PC-9 (cell line): Measurements from ENCODE around the gene GRWD1. TPM values are rescaled to one million over a fixed set of nuclear protein-coding genes. Genes with fewer than 3 reads are reported as not detected.

Experiments used
- BruUV-seq: library from RNA; stranded (reverse); fragments of 400-500 nt; replicated peaks from 2 replicates; lab custom pipeline; 2021; lab: Mats Ljungman, UMichigan
- CTCF ChIA-PET: fragments of 300-600 bp; sonication (Branson Sonifier 250); formaldehyde crosslinking; loops from one replicate; lab custom pipeline; 2022; ENCODE audit warnings: antibody characterized with exemption; lab: Charles Lee
- POLR2A ChIA-PET: fragments of 300-600 bp; sonication (Branson Sonifier 250); formaldehyde crosslinking; loops from one replicate; lab custom pipeline; 2022; ENCODE audit warnings: antibody characterized with exemption; ENCODE audit not compliant: unreplicated experiment; lab: Charles Lee
- DNase-seq, 2 experiments: peaks; one replicate each; pipeline versions ENCODE4 v3.0.0 to v3.0.0-alpha.2; 2015 to 2022; ENCODE audit warnings: mixed read lengths in 1 of 2
- H2AFZ ChIP-seq: fragments of 200-600 bp; sonication (generic); 2 replicates; pipeline ENCODE4 v1.8.1; 2017; ENCODE audit warnings: antibody characterized with exemption
- H3F3A ChIP-seq: fragments of 200-600 bp; sonication (generic); 2 replicates; pipeline ENCODE4 v1.8.1; 2017; ENCODE audit warnings: antibody characterized with exemption, mild to moderate bottlenecking, low read depth; ENCODE audit not compliant: insufficient read depth
- H3K27ac ChIP-seq: fragments of 200-600 bp; sonication (generic); 2 replicates; pipeline ENCODE4 v1.6.1; 2016; ENCODE audit warnings: mixed run types
- H3K27me3 ChIP-seq: fragments of 200-600 bp; sonication (generic); 2 replicates; pipeline ENCODE4 v1.6.1; 2016; ENCODE audit warnings: low read depth, mixed run types; ENCODE audit not compliant: insufficient read depth
- H3K36me3 ChIP-seq: fragments of 200-600 bp; sonication (generic); 2 replicates; pipeline ENCODE4 v1.6.1; 2016; ENCODE audit warnings: low read depth, mixed run types
- H3K4me1 ChIP-seq: fragments of 200-600 bp; sonication (generic); replicated peaks from 2 replicates; pipeline ENCODE4 v1.6.1; 2016; ENCODE audit warnings: mixed run types; ENCODE audit not compliant: insufficient read depth
- H3K4me2 ChIP-seq: fragments of 200-600 bp; sonication (generic); 2 replicates; pipeline ENCODE4 v1.6.1; 2017; ENCODE audit warnings: mixed run types
- H3K4me3 ChIP-seq: fragments of 200-600 bp; sonication (generic); 2 replicates; pipeline ENCODE4 v1.6.1; 2016; ENCODE audit warnings: mixed run types
- H3K79me2 ChIP-seq: fragments of 200-600 bp; sonication (generic); 2 replicates; pipeline ENCODE4 v1.6.1; 2017; ENCODE audit warnings: low read depth, mixed run types
- H3K9me2 ChIP-seq: fragments of 200-600 bp; sonication (generic); 2 replicates; pipeline ENCODE4 v1.8.1; 2017; ENCODE audit warnings: mild to moderate bottlenecking; ENCODE audit not compliant: insufficient read depth
- H3K9me3 ChIP-seq: fragments of 200-600 bp; sonication (generic); 2 replicates; pipeline ENCODE4 v1.8.1; 2016; ENCODE audit warnings: low read depth; ENCODE audit not compliant: insufficient read depth
- H4K20me1 ChIP-seq: fragments of 200-600 bp; sonication (generic); 2 replicates; pipeline ENCODE4 v1.8.1; 2017; ENCODE audit not compliant: insufficient read depth
- EZH2 ChIP-seq: fragments of 200-600 bp; sonication (generic); IDR thresholded peaks from 2 replicates; pipeline ENCODE4 v1.8.0; 2017; ENCODE audit warnings: antibody characterized with exemption, low read depth
- intact Hi-C: fragments of 100-400 bp; cut with micrococcal nuclease; formaldehyde crosslinking; loops from one replicate; pipeline ENCODE4 v1.10.0; 2022; ENCODE audit not compliant: unreplicated experiment
- total RNA-seq: library from RNA; stranded (reverse); gene quantifications from 2 replicates; pipeline ENCODE4 v1.2.3, GENCODE V29; 2021
- TF ChIP-seq, protein P1 (sequence below): fragments of 200-600 bp; sonication (generic); conservative IDR thresholded peaks from 2 replicates; pipeline ENCODE4 v1.6.1; 2017; ENCODE audit warnings: mixed run types, antibody characterized with exemption, mild to moderate bottlenecking, moderate library complexity

Gene GRWD1
- total RNA-seq, 1 experiment from 2014 or later: 35.5 TPM

DNA sequence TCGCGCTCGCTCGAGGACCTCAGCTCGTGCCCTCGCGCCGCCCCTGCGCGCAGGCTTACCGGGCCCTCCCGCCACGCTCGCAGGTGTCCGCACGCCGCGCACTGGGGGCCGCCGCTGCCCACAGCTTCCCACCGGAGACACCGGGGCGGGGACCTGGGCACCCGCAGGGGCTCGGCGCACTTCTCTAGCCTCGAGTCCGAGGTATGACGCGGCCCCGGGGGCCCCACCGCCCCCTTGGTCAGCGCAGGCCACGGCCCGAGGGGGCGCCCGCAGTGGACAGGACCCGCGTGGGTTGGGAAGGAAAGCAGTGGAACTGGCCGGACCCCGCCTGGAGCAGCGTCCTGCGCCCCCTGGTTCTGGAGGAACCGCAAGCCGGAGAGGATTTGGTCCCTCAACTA is 2.1 kb upstream of the GRWD1 start:
- H3K4me2 ChIP-seq: no peak overlapping the region
- ChIA-PET CTCF (interaction anchor here (0.6 to 0.7 kb wide), 2 partner anchors 93 to 478 kb away, joined by 4 to 5 read pairs; no protein-coding TSS in a partner anchor), POLR2A (no interaction called here)
- BruUV-seq: no TSS peak
- H3K9me2 ChIP-seq: no peaks in the 10 kb centered on the region
- H3K27ac ChIP-seq: no peak overlapping the region
- H3K36me3 ChIP-seq: peaks cover 18% of the 10 kb centered on the region
- H4K20me1 ChIP-seq: no peaks in the 10 kb centered on the region; the same call in 1 of the 2 replicates
- H3F3A ChIP-seq: peaks cover 40% of the 10 kb centered on the region
- no peak overlapping the region for H3K4me3 ChIP-seq
- no peaks in the 10 kb centered on the region for H3K9me3 ChIP-seq
- no peak overlapping the region for H2AFZ ChIP-seq
- intact Hi-C loops: loop anchor here (2.0 kb wide), 1 partner anchor 123 kb away; a partner anchor contains a TSS
- H3K27me3 ChIP-seq: no peaks in the 10 kb centered on the region
- H3K79me2 ChIP-seq: peaks cover 29% of the 10 kb centered on the region
- TF ChIP-seq, protein P1, sequence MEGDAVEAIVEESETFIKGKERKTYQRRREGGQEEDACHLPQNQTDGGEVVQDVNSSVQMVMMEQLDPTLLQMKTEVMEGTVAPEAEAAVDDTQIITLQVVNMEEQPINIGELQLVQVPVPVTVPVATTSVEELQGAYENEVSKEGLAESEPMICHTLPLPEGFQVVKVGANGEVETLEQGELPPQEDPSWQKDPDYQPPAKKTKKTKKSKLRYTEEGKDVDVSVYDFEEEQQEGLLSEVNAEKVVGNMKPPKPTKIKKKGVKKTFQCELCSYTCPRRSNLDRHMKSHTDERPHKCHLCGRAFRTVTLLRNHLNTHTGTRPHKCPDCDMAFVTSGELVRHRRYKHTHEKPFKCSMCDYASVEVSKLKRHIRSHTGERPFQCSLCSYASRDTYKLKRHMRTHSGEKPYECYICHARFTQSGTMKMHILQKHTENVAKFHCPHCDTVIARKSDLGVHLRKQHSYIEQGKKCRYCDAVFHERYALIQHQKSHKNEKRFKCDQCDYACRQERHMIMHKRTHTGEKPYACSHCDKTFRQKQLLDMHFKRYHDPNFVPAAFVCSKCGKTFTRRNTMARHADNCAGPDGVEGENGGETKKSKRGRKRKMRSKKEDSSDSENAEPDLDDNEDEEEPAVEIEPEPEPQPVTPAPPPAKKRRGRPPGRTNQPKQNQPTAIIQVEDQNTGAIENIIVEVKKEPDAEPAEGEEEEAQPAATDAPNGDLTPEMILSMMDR: no peak
- DNase-seq: no peak
- peaks cover 23% of the 10 kb centered on the region; the same call in 1 of the 2 replicates for H3K4me1 ChIP-seq

- no peak overlapping the region for H2AFZ ChIP-seq
- ChIA-PET CTCF (interaction anchor here (0.7 to 1.9 kb wide), 3 partner anchors 81 to 140 kb away, joined by 4 to 7 read pairs (median 5); partner anchors contain the start of gene TMEM143), POLR2A (interaction anchor here (0.6 kb wide), 1 partner anchor 53 kb away, joined by 9 read pairs; the partner anchor contains the start of gene KDELR1)
- H3K27me3 ChIP-seq: no peaks in the 10 kb centered on the region
- peaks cover 21% of the 10 kb centered on the region for H3K36me3 ChIP-seq
- intact Hi-C loops: loop anchor here (2.0 kb wide), 1 partner anchor 124 kb away; a partner anchor contains a TSS
- no peaks in the 10 kb centered on the region for H3K9me2 ChIP-seq
- BruUV-seq: no TSS peak
- H3K4me2 ChIP-seq: peak overlapping the region; percentile 100
- no peak for DNase-seq
- peaks cover 39% of the 10 kb centered on the region for H3F3A ChIP-seq
- no peaks in the 10 kb centered on the region for H3K9me3 ChIP-seq
- TF ChIP-seq, protein P1: no peak
- no peak for TF ChIP-seq EZH2
- peaks cover 23% of the 10 kb centered on the region; the same call in 1 of the 2 replicates for H3K4me1 ChIP-seq
- H3K4me3 ChIP-seq: peak overlapping the region; percentile 92; the same call in 1 of the 2 replicates
- peaks cover 32% of the 10 kb centered on the region for H3K79me2 ChIP-seq
- H3K27ac ChIP-seq: peak overlapping the region; percentile 78
- no peaks in the 10 kb centered on the region; the same call in 1 of the 2 replicates for H4K20me1 ChIP-seq
Measured at GRCh38 chr19:48444129-48444935, 1.5 kb upstream of the GRWD1 start.

DNA sequence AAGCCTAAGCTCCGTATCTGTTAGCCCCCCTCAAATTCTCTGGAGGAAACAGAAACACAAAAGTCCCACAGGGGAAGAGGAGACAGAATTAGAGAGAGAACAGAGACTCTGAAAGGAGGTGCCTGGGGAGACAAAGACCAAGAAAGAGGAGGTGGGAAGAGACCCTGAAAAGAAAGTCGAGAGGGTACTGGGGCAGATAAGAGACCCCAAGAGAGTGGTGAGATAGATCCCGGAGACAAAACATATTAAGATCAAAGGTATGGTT is 915 bp upstream of the GRWD1 start:
- Histone ChIP-seq H3K4me2 (peak overlapping the region; percentile 100), H3K9me3 (no peaks in the 10 kb centered on the region), H4K20me1 (no peaks in the 10 kb centered on the region; the same call in 1 of the 2 replicates), H3K36me3 (peaks cover 24% of the 10 kb centered on the region), H3K79me2 (peaks cover 34% of the 10 kb centered on the region), H3F3A (peaks cover 36% of the 10 kb centered on the region), H3K4me1 (peaks cover 23% of the 10 kb centered on the region; the same call in 1 of the 2 replicates), H3K9me2 (no peaks in the 10 kb centered on the region), H3K27me3 (no peaks in the 10 kb centered on the region), H3K4me3 (peak overlapping the region; percentile 92; the same call in 1 of the 2 replicates), H3K27ac (peak overlapping the region; percentile 78), H2AFZ (no peak overlapping the region)
- no peak for DNase-seq
- intact Hi-C loops: loop anchor here (1.0 to 2.0 kb wide), 3 partner anchors 24 to 124 kb away; partner anchors contain the start of gene CYTH2
- TF ChIP-seq, protein P1: no peak
- TF ChIP-seq EZH2: no peak
- no TSS peak for BruUV-seq
- POLR2A ChIA-PET: interaction anchor here (0.6 kb wide), 1 partner anchor 53 kb away, joined by 9 read pairs; the partner anchor contains the start of gene KDELR1
- CTCF ChIA-PET: interaction anchor here (0.7 to 1.9 kb wide), 3 partner anchors 54 to 139 kb away, joined by 4 to 7 read pairs (median 4); partner anchors contain the start of genes KDELR1 and TMEM143
